ENCODE results near the gene ARAP1. TPM values are rescaled to one million over a fixed set of nuclear protein-coding genes. Genes with fewer than 3 reads are reported as not detected.
A peak's percentile ranks its signal among the peaks of the same experiment; 100 is the strongest.

The ARAP1 gene
- total and polyA plus RNA-seq, 10 donors = 76.7 to 365 (median 270) TPM

DNA sequence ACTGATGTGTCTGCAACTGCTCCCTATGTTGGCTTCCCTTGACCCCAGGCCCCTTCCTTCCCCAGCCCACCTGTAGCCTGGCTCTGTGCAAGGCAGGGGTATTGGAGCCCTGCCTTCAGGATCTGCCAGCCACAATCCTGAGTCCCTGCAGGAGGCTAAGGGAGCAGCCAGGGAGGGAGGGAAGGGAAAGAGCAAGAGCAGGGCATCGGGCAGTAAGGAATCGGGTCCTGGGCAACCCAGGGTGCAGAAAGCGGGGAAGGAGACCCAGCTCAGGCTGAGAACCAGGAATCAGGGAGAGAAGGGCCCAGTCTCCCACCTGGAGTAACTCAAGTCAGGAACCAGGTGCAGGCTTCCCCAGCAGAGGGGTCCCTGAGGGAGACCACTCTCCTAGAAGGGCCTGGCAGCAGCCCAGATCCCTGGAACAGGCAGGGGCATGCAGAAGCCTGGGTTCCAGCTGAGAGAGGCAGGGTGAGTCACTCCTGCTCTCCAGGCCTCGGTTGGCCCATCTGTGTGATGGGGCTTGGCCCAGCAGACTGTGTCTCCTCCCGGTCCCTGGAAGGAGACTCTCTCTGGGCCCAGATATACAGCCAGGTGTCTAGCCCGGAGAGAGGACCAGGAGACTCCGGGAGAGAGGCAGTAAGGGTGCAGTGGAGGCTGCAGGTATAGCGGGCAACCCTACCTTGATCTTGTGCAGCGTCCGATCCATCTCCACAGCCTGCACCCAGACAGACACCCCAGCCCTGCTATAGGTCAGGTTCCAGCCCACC lies 28.3 kb upstream of the ARAP1 start:
- no peak for DNase-seq

DNA sequence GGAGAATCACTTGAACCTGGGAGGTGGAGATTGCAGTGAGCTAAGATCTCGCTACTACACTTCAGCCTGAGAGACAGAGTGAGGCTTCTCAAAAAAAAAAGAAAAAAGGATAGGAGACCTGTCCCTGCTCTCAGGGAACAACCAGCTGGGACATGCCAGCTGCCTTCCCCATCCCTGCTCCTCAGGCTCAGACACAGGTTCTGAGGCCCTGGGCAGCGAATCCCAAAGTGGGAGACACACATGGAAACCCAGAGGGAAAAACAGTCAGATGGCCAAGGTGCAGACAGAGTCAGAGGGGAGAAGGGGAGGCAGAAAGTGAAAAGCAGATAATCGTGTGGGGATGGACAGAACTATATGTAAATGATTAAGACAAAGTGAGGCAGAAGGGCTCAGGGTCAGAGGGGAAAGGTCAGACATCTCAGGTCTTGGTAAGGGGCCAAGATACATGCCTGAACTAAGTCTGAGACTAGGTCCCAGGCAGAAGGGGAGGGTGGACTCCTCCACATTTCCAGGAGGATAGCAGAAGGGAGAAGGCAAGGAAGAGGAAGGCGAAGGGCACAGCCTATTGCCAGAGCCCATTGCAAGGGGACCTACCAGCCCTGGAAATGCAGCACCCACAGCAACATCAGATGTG lies 27.4 kb upstream of the ARAP1 start:
- no peaks in the 10 kb centered on the region for H3K9me3 ChIP-seq
- TF ChIP-seq POLR2A (IDR thresholded peaks at IDR 0.05) = no peak
- TF ChIP-seq POLR2AphosphoS5 (IDR thresholded peaks at IDR 0.05) = no peak
- TF ChIP-seq, protein P1, sequence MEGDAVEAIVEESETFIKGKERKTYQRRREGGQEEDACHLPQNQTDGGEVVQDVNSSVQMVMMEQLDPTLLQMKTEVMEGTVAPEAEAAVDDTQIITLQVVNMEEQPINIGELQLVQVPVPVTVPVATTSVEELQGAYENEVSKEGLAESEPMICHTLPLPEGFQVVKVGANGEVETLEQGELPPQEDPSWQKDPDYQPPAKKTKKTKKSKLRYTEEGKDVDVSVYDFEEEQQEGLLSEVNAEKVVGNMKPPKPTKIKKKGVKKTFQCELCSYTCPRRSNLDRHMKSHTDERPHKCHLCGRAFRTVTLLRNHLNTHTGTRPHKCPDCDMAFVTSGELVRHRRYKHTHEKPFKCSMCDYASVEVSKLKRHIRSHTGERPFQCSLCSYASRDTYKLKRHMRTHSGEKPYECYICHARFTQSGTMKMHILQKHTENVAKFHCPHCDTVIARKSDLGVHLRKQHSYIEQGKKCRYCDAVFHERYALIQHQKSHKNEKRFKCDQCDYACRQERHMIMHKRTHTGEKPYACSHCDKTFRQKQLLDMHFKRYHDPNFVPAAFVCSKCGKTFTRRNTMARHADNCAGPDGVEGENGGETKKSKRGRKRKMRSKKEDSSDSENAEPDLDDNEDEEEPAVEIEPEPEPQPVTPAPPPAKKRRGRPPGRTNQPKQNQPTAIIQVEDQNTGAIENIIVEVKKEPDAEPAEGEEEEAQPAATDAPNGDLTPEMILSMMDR (IDR thresholded peaks at IDR 0.05 in 8 of 11, conservative IDR thresholded peaks at IDR 0.05 in 3 of 11) = no peak
- no peak overlapping the region for H3K27ac ChIP-seq
- peaks cover 0 to 10% (median 0%) of the 10 kb centered on the region in 7 donors for H3K27me3 ChIP-seq (replicated peaks in 1 of 7)
- H3K4me3 ChIP-seq = peak overlapping the region in 2 of 8 donors; percentile 71 to 78
- intact Hi-C loops (cut with DNase I; ENCODE audit: low total_unique reads) = no loop called here
- peaks cover 22 to 79% (median 49%) of the 10 kb centered on the region in 6 donors for H3K4me1 ChIP-seq
- no peaks in the 10 kb centered on the region for H3K36me3 ChIP-seq
- WGBS, 5 donors = 85 to 89% (median 85%) methylated on average over 4 of the region's 4 CpGs
- DNase-seq = no peak

More for the DNA sequence above, 28.3 kb upstream of the ARAP1 start:
- TF ChIP-seq POLR2AphosphoS5 (IDR thresholded peaks at IDR 0.05) = no peak
- TF ChIP-seq POLR2A (IDR thresholded peaks at IDR 0.05) = no peak
- TF ChIP-seq, protein P1 (IDR thresholded peaks at IDR 0.05 in 8 of 11, conservative IDR thresholded peaks at IDR 0.05 in 3 of 11) = no peak
- Histone ChIP-seq H3K4me1 (peaks cover 22 to 72% (median 49%) of the 10 kb centered on the region in 6 donors), H3K9me3 (no peaks in the 10 kb centered on the region), H3K4me3 (peak overlapping the region; percentile 35 to 78 (median 55)), H3K36me3 (no peaks in the 10 kb centered on the region), H3K27ac (peak overlapping the region in 1 of 8 donors; percentile 70), H3K27me3 (replicated peaks in 1 of 7) (peaks cover 0 to 10% (median 0%) of the 10 kb centered on the region in 7 donors)
- intact Hi-C loops (cut with DNase I; ENCODE audit: low total_unique reads) = no loop called here
- 88 to 95% (median 92%) methylated on average over 4 to 10 of the region's 10 CpGs for WGBS, 5 donors

DNA sequence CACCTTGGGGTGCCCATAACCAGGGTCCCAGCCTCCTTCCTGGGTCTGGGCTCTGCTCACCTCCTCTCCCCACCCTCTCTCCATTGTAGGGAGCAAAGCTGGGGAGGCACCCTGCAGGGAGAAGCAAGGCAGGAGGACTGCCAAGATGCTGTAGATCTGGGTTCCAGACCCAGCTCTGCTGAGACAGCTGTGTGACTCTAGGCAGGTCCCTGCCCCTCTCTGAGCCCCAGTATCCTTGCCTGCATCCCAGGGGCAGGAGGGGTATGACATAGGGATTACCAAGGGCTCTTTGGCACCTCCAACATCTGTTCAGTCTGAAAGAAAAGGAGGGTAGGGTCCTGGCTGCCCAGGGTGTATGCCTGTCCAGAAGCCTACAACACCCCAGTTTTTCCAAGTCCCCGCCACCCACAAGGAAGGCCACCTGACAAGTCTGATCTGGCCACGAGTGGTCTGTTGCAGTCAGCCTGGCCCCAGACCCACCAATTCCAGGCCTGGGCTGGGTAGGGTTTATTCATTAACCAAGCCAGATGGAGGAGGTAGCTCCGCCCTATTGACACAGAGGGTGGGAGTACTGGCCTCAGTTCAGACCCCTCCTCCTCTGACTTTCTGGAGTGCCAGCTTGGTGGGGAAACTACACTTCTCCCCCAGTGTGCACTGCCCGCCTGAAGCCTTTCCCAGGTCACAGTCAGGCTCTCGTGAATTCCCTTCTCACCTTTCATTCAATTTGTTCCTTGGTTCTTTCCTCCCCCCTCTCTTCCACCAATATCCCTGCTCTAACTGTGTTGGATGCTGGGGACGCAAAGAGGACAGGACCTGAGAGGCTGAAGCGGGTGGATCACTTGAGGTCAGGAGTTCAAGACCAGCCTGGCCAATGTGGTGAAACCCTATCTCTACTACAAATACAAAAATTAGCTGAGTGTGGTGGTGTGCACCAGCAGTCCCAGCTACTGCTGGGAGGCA lies 26.6 kb upstream of the ARAP1 start:
- 93 to 99% (median 96%) methylated on average over 6 to 7 of the region's 7 CpGs for WGBS, 5 donors
- no peak for DNase-seq
- no peak for TF ChIP-seq POLR2AphosphoS5 (IDR thresholded peaks at IDR 0.05)
- TF ChIP-seq, protein P1 (IDR thresholded peaks at IDR 0.05 in 8 of 11, conservative IDR thresholded peaks at IDR 0.05 in 3 of 11) = no peak
- no peak for TF ChIP-seq POLR2A (IDR thresholded peaks at IDR 0.05)
- Histone ChIP-seq H3K4me1 (peaks cover 22 to 87% (median 49%) of the 10 kb centered on the region in 6 donors), H3K27me3 (replicated peaks in 1 of 7) (peaks cover 0 to 10% (median 0%) of the 10 kb centered on the region in 7 donors), H3K4me3 (no peak overlapping the region), H3K27ac (no peak overlapping the region), H3K36me3 (no peaks in the 10 kb centered on the region), H3K9me3 (no peaks in the 10 kb centered on the region)
- intact Hi-C loops (cut with DNase I; ENCODE audit: low total_unique reads) = no loop called here

All from spleen (tissue), 11 donors.